Coronary artery (tissue), 2 donors: Measurements from ENCODE around the gene CPZ.
A peak's percentile ranks its signal among the peaks of the same experiment; 100 is the strongest.

ENCODE experiments used
- DNase-seq: peaks from one replicate; pipeline ENCODE4 v3.0.0-alpha.2; 2017; ENCODE audit warnings: low spot score
- H3K27ac ChIP-seq, 2 donors: fragments of 200-600 bp; sonication (generic); one replicate each; pipeline ENCODE4 v1.5.1; 2016 to 2019
- H3K4me3 ChIP-seq: fragments of 200-600 bp; sonication (generic); 2 replicates; pipeline ENCODE4 v1.5.1; 2016; ENCODE audit warnings: mild to moderate bottlenecking, moderate library complexity
- CTCF ChIP-seq: fragments of 200-600 bp; sonication (generic); IDR thresholded peaks from one replicate; pipeline ENCODE4 v1.5.1; 2019; ENCODE audit warnings: antibody characterized with exemption

The CPZ gene

GRCh38 chr4:8657381-8658088 is 65.0 kb downstream of the CPZ start:
- no peak for TF ChIP-seq CTCF
- Histone ChIP-seq H3K27ac (no peak overlapping the region), H3K4me3 (no peak overlapping the region)
- DNase-seq, result no peak

GRCh38 chr4:8662776-8663175 is 70.2 kb downstream of the CPZ start:
- peak; percentile 56 for DNase-seq
- no peak for TF ChIP-seq CTCF
- H3K4me3 ChIP-seq, result no peak overlapping the region
- H3K27ac ChIP-seq, result no peak overlapping the region

- DNase-seq, result peak; percentile 26
- no peak for TF ChIP-seq CTCF
- no peak overlapping the region for H3K27ac ChIP-seq
- H3K4me3 ChIP-seq, result no peak overlapping the region
Observed at GRCh38 chr4:8664031-8664805, 71.7 kb downstream of the CPZ start.

GRCh38 chr4:8664976-8665375 is 72.4 kb downstream of the CPZ start:
- no peak for TF ChIP-seq CTCF
- no peak overlapping the region for H3K27ac ChIP-seq
- DNase-seq, result no peak
- H3K4me3 ChIP-seq, result no peak overlapping the region

- TF ChIP-seq CTCF, result no peak
- H3K4me3 ChIP-seq, result no peak overlapping the region
- peak; percentile 36 for DNase-seq
- no peak overlapping the region for H3K27ac ChIP-seq
Observed at GRCh38 chr4:8665406-8666360, 73.1 kb downstream of the CPZ start.

GRCh38 chr4:8666581-8666980 is 74.0 kb downstream of the CPZ start:
- no peak overlapping the region for H3K27ac ChIP-seq
- H3K4me3 ChIP-seq, result no peak overlapping the region
- TF ChIP-seq CTCF, result no peak
- peak; percentile 46 for DNase-seq
